Trophoblast cell (in vitro differentiated cells and primary cell): ENCODE results near the gene SDHA.

ENCODE experiments used
- DNase-seq, 2 donors: peaks; one replicate each; pipeline ENCODE4 v3.0.0-alpha.2; 2016
- H2AFZ ChIP-seq: 2 replicates; pipeline ENCODE4 v1.6.1; 2013; ENCODE audit warnings: low read length, moderate library complexity, mild to moderate bottlenecking; ENCODE audit not compliant: insufficient read depth, poor library complexity
- H2AK5ac ChIP-seq: 2 replicates; pipeline ENCODE4 v1.6.1; 2013; ENCODE audit warnings: mild to moderate bottlenecking, low read length
- H2BK120ac ChIP-seq: 2 replicates; pipeline ENCODE4 v1.6.1; 2013; ENCODE audit warnings: low read length, mild to moderate bottlenecking, moderate library complexity; ENCODE audit not compliant: insufficient read depth, poor library complexity
- H2BK12ac ChIP-seq: 2 replicates; pipeline ENCODE4 v1.6.1; 2013; ENCODE audit warnings: mild to moderate bottlenecking, low read length, moderate library complexity
- H2BK5ac ChIP-seq: 2 replicates; pipeline ENCODE4 v1.6.1; 2013; ENCODE audit warnings: low read length, low read depth, moderate library complexity, mild to moderate bottlenecking; ENCODE audit not compliant: poor library complexity
- H3K14ac ChIP-seq: 2 replicates; pipeline ENCODE4 v1.6.1; 2013; ENCODE audit warnings: mild to moderate bottlenecking, low read length
- H3K18ac ChIP-seq: 2 replicates; pipeline ENCODE4 v1.6.1; 2013; ENCODE audit warnings: mild to moderate bottlenecking, low read length
- H3K23ac ChIP-seq: 2 replicates; pipeline ENCODE4 v1.6.1; 2013; ENCODE audit warnings: low read length
- H3K27ac ChIP-seq: 2 replicates; pipeline ENCODE4 v1.5.1; 2013; ENCODE audit warnings: low read depth, mild to moderate bottlenecking, inconsistent platforms, low read length, moderate library complexity
- H3K27me3 ChIP-seq: 2 replicates; pipeline ENCODE4 v1.6.1; 2013; ENCODE audit warnings: inconsistent platforms, mild to moderate bottlenecking, low read length, moderate library complexity; ENCODE audit not compliant: insufficient read depth
- H3K36me3 ChIP-seq, 2 experiments: 1 replicate in 1 of 2; 2 replicates in 1 of 2; pipeline ENCODE4 v1.6.1; 2013; ENCODE audit warnings: low read length in 2 of 2, mild to moderate bottlenecking in 2 of 2, moderate library complexity in 1 of 2; ENCODE audit not compliant: insufficient read depth in 2 of 2, control insufficient read depth in 1 of 2
- H3K4ac ChIP-seq: 2 replicates; pipeline ENCODE4 v1.6.1; 2013; ENCODE audit warnings: low read depth, mild to moderate bottlenecking, low read length, moderate library complexity
- H3K4me1 ChIP-seq, 2 experiments: 1 replicate in 1 of 2; 2 replicates in 1 of 2; pipeline ENCODE4 v1.6.1; 2013; ENCODE audit warnings: low read length in 2 of 2, mild to moderate bottlenecking in 2 of 2, moderate library complexity in 1 of 2; ENCODE audit not compliant: insufficient read depth in 2 of 2, control insufficient read depth in 1 of 2
- H3K4me2 ChIP-seq: 2 replicates; pipeline ENCODE4 v1.6.1; 2013; ENCODE audit warnings: inconsistent platforms, mild to moderate bottlenecking, low read length, moderate library complexity
- H3K4me3 ChIP-seq: 2 replicates; pipeline ENCODE4 v1.5.1; 2013; ENCODE audit warnings: mild to moderate bottlenecking, low read depth, low read length, inconsistent platforms
- H3K79me1 ChIP-seq: one replicate; pipeline ENCODE4 v1.6.1; 2013; ENCODE audit warnings: low read length
- H3K79me2 ChIP-seq: 2 replicates; pipeline ENCODE4 v1.6.1; 2013; ENCODE audit warnings: low read length, mild to moderate bottlenecking; ENCODE audit not compliant: control insufficient read depth, insufficient read depth, poor library complexity
- H3K9ac ChIP-seq: 2 replicates; pipeline ENCODE4 v1.6.1; 2013; ENCODE audit warnings: mild to moderate bottlenecking, low read length
- H3K9me3 ChIP-seq: 2 replicates; pipeline ENCODE4 v1.6.1; 2013; ENCODE audit warnings: low read depth, mild to moderate bottlenecking, control low read depth, inconsistent platforms, low read length; ENCODE audit not compliant: insufficient read depth
- H4K12ac ChIP-seq: 2 replicates; pipeline ENCODE4 v1.6.1; 2013; ENCODE audit warnings: low read depth, mild to moderate bottlenecking, low read length, moderate library complexity
- H4K8ac ChIP-seq: 2 replicates; pipeline ENCODE4 v1.6.1; 2013; ENCODE audit warnings: low read depth, mild to moderate bottlenecking, low read length, moderate library complexity
- H4K91ac ChIP-seq: one replicate; pipeline ENCODE4 v1.6.1; 2013; ENCODE audit warnings: low read depth, mild to moderate bottlenecking, low read length, moderate library complexity
- WGBS: extraction: QIAGEN DNeasy Blood & Tissue Kit; methylation state at CpG from one replicate; pipeline ENCODE4 v1.1.7; 2013; ENCODE audit warnings: missing lambda C conversion rate; ENCODE audit not compliant: insufficient read length, insufficient coverage; ENCODE audit errors: extremely low coverage; 5-methylcytosine and 5-hydroxymethylcytosine counted together

SDHA gene

DNA sequence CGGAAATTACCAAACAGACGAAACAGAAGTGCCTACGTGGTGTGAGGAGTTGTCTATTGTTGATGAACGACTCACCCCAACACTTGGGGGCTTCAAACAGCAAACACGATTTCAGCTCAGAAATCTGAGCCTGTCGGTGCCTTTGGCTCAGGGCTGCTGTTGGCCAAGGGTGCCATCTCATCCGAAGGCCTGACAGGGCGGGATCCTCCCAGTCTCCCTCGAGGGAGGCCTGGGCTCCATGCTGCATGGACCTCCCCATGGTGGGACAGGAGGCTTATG, 25.5 kb upstream of the SDHA start:
- H3K4me3 ChIP-seq = no peak overlapping the region
- no peak overlapping the region for H3K14ac ChIP-seq
- WGBS = no CpG with 5 or more reads among the region's 9 CpGs
- H3K9me3 ChIP-seq = no peaks in the 10 kb centered on the region
- H2AK5ac ChIP-seq = no peak overlapping the region
- no peak overlapping the region for H3K23ac ChIP-seq
- no peak for DNase-seq
- no peak overlapping the region for H3K18ac ChIP-seq
- no peak overlapping the region for H3K9ac ChIP-seq
- H3K4me2 ChIP-seq = no peak overlapping the region
- no peak overlapping the region for H3K27ac ChIP-seq
- H2BK120ac ChIP-seq = no peak overlapping the region
- no peak overlapping the region for H4K91ac ChIP-seq
- H4K8ac ChIP-seq = no peak overlapping the region
- H3K27me3 ChIP-seq = no peaks in the 10 kb centered on the region
- no peaks in the 10 kb centered on the region for H3K79me1 ChIP-seq
- no peak overlapping the region for H4K12ac ChIP-seq
- peaks cover 0 to 7% of the 10 kb centered on the region in 2 experiments for H3K4me1 ChIP-seq
- H3K4ac ChIP-seq = no peak overlapping the region
- H2AFZ ChIP-seq = no peak overlapping the region
- no peak overlapping the region for H2BK5ac ChIP-seq
- H2BK12ac ChIP-seq = no peak overlapping the region
- no peaks in the 10 kb centered on the region for H3K36me3 ChIP-seq
- H3K79me2 ChIP-seq = no peaks in the 10 kb centered on the region

DNA sequence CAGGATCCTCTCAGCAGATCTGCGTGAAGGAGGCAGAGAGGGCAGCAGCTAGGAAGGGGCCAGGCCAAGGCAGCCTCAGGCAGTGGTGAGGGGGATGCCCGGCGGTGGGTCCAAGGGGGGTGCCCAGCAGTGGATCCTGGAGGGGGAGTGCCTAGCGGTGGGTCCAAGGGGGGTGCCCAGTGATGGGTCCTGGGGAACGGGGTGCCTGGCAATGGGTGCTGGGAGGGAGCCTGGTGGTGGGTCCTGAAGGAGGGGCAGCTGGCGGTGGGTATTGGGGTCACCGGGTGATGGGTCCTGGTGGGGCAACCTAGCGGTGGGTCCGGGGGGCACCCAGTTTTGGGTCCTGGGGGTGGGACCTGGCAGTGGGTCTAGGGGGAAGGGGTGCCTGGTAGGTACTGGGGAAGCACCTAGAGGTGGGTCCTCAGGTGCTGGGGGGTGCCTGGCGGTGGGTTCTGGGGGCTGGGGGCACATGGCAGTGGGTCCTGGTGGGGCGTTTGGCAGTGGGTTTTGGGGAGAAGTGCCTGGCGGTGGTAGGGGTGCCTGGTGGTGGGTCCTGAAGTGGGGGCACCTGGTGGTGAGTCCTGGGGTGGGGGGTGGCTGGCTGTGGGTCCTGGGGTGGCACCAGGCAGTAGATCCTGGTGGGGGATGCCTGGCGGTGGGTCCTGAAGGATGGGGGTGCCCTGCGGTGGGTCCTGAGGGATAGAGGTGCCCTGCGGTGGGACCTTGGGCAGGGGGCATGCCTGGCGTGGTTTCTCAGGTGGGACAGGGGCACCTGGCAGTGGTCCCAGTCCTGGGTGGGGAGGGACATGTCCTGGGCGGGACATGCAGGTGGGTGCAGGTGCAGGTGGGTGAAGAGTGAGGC, 24.9 kb upstream of the SDHA start:
- Histone ChIP-seq H3K27ac (no peak overlapping the region), H3K9me3 (no peaks in the 10 kb centered on the region), H4K8ac (no peak overlapping the region), H3K9ac (no peak overlapping the region), H3K4me2 (no peak overlapping the region), H2AK5ac (no peak overlapping the region), H3K14ac (no peak overlapping the region), H4K91ac (no peak overlapping the region), H3K79me2 (no peaks in the 10 kb centered on the region), H3K27me3 (no peaks in the 10 kb centered on the region), H2AFZ (no peak overlapping the region), H2BK120ac (no peak overlapping the region), H3K23ac (no peak overlapping the region), H4K12ac (no peak overlapping the region), H3K79me1 (no peaks in the 10 kb centered on the region), H3K4ac (no peak overlapping the region), H2BK12ac (no peak overlapping the region), H3K18ac (no peak overlapping the region), H3K4me1 (peaks cover 0 to 1% of the 10 kb centered on the region in 2 experiments), H3K36me3 (no peaks in the 10 kb centered on the region), H2BK5ac (no peak overlapping the region), H3K4me3 (no peak overlapping the region)
- no CpG with 5 or more reads among the region's 17 CpGs for WGBS
- DNase-seq = no peak

DNA sequence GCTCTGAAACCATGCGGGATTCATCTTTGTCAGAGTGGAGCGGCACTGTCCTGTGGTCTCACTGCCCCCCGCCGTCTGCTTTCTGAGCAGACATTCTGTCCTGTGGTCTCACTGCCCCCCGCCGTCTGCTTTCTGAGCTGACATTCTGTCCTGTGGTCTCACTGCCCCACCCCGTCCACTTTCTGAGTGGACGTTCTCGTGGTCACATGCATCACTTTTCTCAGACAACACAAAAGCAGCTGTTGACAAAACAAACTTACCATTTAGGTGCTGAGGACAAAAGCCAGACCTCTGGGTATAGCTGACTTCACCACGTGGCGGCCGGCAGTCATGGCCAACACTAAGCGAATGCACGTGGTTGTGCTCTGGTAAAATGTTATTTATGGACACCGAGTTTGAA, 24.0 kb upstream of the SDHA start:
- Histone ChIP-seq H2BK5ac (no peak overlapping the region), H2BK120ac (no peak overlapping the region), H3K27me3 (no peaks in the 10 kb centered on the region), H3K9me3 (no peaks in the 10 kb centered on the region), H3K79me2 (no peaks in the 10 kb centered on the region), H4K12ac (no peak overlapping the region), H3K14ac (no peak overlapping the region), H3K27ac (no peak overlapping the region), H3K18ac (no peak overlapping the region), H3K79me1 (no peaks in the 10 kb centered on the region), H3K36me3 (peaks cover 0 to 2% of the 10 kb centered on the region in 2 experiments), H3K9ac (no peak overlapping the region), H3K4me1 (no peaks in the 10 kb centered on the region), H3K4me2 (no peak overlapping the region), H3K4me3 (no peak overlapping the region), H3K4ac (no peak overlapping the region), H2AFZ (no peak overlapping the region), H3K23ac (no peak overlapping the region), H4K91ac (no peak overlapping the region), H2BK12ac (no peak overlapping the region), H2AK5ac (no peak overlapping the region), H4K8ac (no peak overlapping the region)
- no peak for DNase-seq
- no CpG with 5 or more reads among the region's 15 CpGs for WGBS

DNA sequence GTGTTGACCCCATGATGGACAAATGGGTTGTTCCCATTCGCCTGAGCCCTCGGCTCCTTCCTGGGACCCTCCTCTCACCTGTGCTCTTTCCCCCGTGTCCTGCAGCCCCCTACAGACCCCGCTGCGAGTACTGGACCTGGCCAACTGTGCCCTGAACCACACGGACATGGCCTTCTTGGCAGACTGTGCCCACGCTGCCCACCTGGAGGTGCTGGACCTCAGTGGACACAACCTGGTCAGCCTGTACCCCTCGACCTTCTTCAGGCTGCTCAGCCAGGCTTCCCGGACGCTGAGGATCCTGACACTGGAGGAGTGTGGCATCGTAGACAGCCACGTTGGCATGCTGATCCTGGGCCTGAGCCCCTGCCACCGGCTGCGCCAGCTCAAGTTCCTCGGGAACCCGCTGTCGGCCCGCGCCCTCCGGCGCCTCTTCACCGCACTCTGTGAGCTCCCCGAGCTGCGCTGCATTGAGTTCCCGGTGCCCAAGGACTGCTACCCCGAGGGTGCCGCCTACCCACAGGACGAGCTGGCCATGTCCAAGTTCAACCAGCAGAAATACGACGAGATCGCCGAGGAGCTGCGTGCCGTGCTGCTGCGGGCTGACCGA, 23.4 kb upstream of the SDHA start:
- no peaks in the 10 kb centered on the region for H3K27me3 ChIP-seq

More for the DNA sequence above, 23.4 kb upstream of the SDHA start:
- no peak overlapping the region for H3K18ac ChIP-seq
- no peak overlapping the region for H3K4me3 ChIP-seq
- H3K36me3 ChIP-seq = peaks cover 0 to 2% of the 10 kb centered on the region in 2 experiments
- H3K9me3 ChIP-seq = no peaks in the 10 kb centered on the region
- H3K14ac ChIP-seq = no peak overlapping the region
- no peak overlapping the region for H4K8ac ChIP-seq
- H3K79me1 ChIP-seq = no peaks in the 10 kb centered on the region
- no peak overlapping the region for H4K12ac ChIP-seq
- H2AK5ac ChIP-seq = no peak overlapping the region
- H2AFZ ChIP-seq = no peak overlapping the region
- no peak overlapping the region for H3K27ac ChIP-seq
- H3K4me1 ChIP-seq = no peaks in the 10 kb centered on the region
- H3K4ac ChIP-seq = no peak overlapping the region
- no peak overlapping the region for H4K91ac ChIP-seq
- no peak overlapping the region for H2BK12ac ChIP-seq
- DNase-seq = no peak
- H3K79me2 ChIP-seq = no peaks in the 10 kb centered on the region
- no peak overlapping the region for H3K23ac ChIP-seq
- H3K9ac ChIP-seq = no peak overlapping the region
- no CpG with 5 or more reads among the region's 36 CpGs for WGBS
- H2BK120ac ChIP-seq = no peak overlapping the region
- H2BK5ac ChIP-seq = no peak overlapping the region
- no peak overlapping the region for H3K4me2 ChIP-seq
